NCI-H2107 (cell line): ENCODE results near the gene SHOC2.
"Not testable (repeated sequence)": the region's sequence is repeated elsewhere in the genome, so short reads cannot be mapped to it uniquely, and the experiment has no call there.

ENCODE experiments used
- DNase-seq: peaks from one replicate; lab custom pipeline; 2025; lab: John Stamatoyannopoulos, UW

The SHOC2 gene

GRCh38 chr10:110901954-110902819, 17.2 kb upstream of the SHOC2 start:
- no peak for DNase-seq

- DNase-seq: no peak
Measured at GRCh38 chr10:110903280-110904278, 15.8 kb upstream of the SHOC2 start.

GRCh38 chr10:110910138-110910537, 9.3 kb upstream of the SHOC2 start:
- DNase-seq: no peak

GRCh38 chr10:110912374-110912773, 7.0 kb upstream of the SHOC2 start:
- DNase-seq: no peak

GRCh38 chr10:110914431-110914830, 5.0 kb upstream of the SHOC2 start:
- DNase-seq: no peak

- no peak for DNase-seq
Measured at GRCh38 chr10:110915035-110915434, 4.4 kb upstream of the SHOC2 start.

- DNase-seq: not testable (repeated sequence)
Measured at GRCh38 chr10:110915600-110915999, 3.8 kb upstream of the SHOC2 start.

GRCh38 chr10:110916554-110917346, 2.7 kb upstream of the SHOC2 start:
- no peak for DNase-seq

- peak; percentile 54 for DNase-seq
Measured at GRCh38 chr10:110918269-110918642, 1.1 kb upstream of the SHOC2 start.

- no peak for DNase-seq
Measured at GRCh38 chr10:110918643-110919348, 608 bp upstream of the SHOC2 start, which contains the start of gene BBIP1. Gene BBIP1, minus strand, starts transcription at chr10:110919180. Its CDS starts 1,023 bp downstream, at chr10:110918157.

GRCh38 chr10:110919971-110920881, 822 bp downstream of the SHOC2 start:
- DNase-seq: no peak

- no peak for DNase-seq
Measured at GRCh38 chr10:110923856-110924493, 4.6 kb downstream of the SHOC2 start.

- no peak for DNase-seq
Measured at GRCh38 chr10:110927461-110927860, 8.1 kb downstream of the SHOC2 start.

- DNase-seq: no peak
Measured at GRCh38 chr10:110931769-110932381, 12.5 kb downstream of the SHOC2 start.

GRCh38 chr10:110932505-110933180, 13.2 kb downstream of the SHOC2 start:
- DNase-seq: no peak

- DNase-seq: no peak
Measured at GRCh38 chr10:110936757-110937156, 17.4 kb downstream of the SHOC2 start.

GRCh38 chr10:110939419-110939818, 20.0 kb downstream of the SHOC2 start:
- DNase-seq: no peak

- DNase-seq: no peak
Measured at GRCh38 chr10:110944792-110945396, 25.5 kb downstream of the SHOC2 start.
